Eye (tissue), 1 donor: Measurements from ENCODE around the gene GON4L.
A peak's percentile ranks its signal among the peaks of the same experiment; 100 is the strongest.
"Not testable (repeated sequence)": the region's sequence is repeated elsewhere in the genome, so short reads cannot be mapped to it uniquely, and the experiment has no call there.

ENCODE experiments used
- DNase-seq: peaks from one replicate; pipeline ENCODE4 v3.0.0-alpha.2; 2015

The GON4L gene

GRCh38 chr1:155745284-155746228, 111.5 kb downstream of the GON4L start:
- DNase-seq: peak; percentile 97

GRCh38 chr1:155744711-155745283, 112.2 kb downstream of the GON4L start:
- no peak for DNase-seq

GRCh38 chr1:155741908-155742307, 115.1 kb downstream of the GON4L start:
- DNase-seq: no peak

DNA sequence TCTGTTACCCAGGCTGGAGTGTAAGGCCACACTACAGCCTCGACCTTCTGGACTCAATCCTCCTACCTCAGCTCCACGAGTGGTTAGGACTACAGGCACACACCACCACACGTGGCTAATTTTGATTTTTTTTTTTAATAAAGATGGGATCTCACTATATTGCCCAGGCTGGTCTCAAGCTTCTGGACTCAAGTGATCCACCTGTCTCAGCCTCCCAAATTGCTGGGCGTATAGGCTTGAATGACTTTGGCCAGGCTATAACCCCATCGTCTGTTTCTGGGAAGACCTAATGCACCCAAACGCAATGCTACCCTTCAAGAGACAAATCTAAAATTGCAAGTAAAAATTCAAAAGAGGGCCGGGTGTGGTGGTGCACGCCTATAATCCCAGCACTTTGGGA, 116.0 kb downstream of the GON4L start:
- DNase-seq: no peak

DNA sequence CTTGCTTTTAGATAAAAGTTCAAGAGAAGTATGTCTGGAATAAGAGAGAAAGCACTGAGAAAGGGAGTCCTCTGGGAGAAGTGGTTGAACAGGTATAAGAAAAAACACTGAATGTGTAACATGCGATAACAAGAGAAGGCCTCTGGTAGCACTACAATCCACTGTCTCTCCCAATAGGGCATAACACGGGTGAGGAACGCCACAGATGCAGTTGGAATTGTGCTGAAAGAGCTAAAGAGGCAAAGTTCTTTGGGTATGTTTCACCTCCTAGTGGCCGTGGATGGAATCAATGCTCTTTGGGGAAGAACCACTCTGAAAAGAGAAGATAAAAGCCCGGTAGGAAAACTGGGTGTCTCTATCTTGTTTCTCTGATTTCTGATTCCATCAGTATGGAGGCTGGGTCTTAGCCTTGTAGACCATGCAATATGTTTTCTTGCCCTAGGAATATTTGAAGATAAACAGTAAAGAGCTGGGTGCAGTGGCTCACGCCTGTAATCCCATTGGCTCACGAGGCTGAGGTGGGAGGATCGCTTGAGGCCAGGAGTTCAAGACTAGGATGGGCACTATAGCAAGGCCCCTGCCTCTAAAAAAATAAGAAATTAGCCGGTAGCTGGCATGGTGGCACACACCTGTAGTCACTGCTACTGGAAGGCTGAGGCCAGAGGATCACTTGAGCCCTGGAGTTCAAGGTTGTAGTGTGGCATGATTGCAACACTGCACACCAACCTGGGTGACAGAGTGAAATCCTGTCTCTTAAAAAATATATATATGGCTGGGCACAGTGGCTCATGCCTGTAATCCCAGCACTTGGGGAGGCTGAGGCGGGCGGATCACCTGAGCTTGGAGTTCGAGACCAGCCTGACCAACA, 127.7 kb downstream of the GON4L start:
- peak; percentile 84 for DNase-seq

DNA sequence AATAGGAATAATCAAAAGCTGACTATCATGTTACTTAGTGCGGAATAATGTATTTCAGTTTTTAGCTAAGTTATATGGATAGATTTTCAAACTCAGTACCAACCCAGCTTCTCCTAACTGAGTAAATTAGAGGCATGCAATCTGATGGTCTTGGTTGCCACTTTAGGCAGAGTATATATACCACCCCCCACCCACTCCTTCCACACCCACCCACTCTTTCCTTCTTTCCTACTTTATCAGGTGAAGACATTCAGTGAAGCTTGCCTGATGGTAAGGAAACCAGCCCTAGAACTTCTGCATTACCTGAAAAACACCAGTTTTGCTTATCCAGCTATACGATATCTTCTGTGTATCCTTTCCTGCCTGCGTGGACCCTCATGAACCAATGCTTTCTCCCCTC, 131.9 kb downstream of the GON4L start:
- no peak for DNase-seq

GRCh38 chr1:155719703-155720102, 137.3 kb downstream of the GON4L start:
- DNase-seq: no peak

GRCh38 chr1:155718524-155719115, 138.4 kb downstream of the GON4L start:
- DNase-seq: peak; percentile 10

- DNase-seq: no peak
Measured at GRCh38 chr1:155717041-155717440, 140.0 kb downstream of the GON4L start.

DNA sequence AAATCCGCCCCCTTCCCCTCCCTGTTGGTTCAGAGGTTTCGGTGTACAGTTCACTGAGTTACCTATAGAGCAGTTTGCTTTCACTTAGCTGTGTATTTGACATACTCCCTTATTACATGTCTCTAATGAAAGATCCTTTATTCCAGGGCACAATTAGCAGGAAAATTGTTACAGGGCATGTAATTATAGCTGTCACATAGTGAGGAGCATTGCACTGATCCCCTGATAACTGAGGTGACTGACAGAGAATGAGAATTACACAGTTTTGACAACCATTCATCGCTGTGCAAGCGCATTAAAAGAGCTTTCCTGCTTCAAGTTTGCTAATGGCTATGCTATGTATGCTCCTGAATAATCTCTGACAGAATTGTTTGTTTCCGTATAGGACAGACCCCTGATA, 141.2 kb downstream of the GON4L start:
- DNase-seq: no peak

DNA sequence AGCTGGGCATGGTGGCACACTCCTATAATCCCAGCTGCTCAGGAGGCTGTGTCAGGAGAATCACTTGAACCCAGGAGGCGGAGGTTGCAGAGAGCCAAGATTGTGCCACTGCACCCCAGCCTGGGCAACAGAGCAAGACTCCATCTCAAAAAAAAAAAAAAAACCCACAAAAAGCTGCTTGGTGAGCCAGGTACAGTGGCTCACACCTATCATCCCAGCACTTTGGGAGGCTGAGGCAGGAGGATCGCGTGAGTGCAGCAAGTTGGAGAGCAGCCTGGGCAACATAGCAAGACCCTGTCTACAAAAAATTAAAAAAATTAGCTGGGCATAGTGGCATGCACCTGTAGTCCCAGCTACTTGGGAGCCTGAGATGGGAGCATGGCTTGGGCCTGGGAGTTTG, 142.0 kb downstream of the GON4L start:
- DNase-seq: not testable (repeated sequence)

DNA sequence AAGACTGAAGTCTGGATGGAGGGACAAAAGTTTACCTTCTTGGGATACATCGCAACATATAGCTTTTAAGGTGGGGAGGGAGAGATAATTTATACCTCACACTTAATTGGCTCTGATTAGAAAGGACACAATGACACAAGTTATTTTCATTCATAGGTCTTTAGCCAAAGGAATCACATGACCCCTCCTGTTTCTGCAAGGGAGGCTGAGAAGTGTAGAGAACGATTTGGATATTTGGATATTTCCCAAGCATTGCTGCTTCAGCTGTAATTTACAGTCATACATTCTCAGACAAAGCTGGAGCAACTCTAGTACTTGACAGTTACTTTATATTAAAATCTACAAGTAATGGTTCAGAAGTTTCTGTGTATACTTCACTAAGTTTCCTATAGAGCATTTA, 143.9 kb downstream of the GON4L start:
- no peak for DNase-seq

- not testable (repeated sequence) for DNase-seq
Measured at GRCh38 chr1:155712636-155713035, 144.4 kb downstream of the GON4L start.

GRCh38 chr1:155711457-155711856, 145.6 kb downstream of the GON4L start:
- DNase-seq: not testable (repeated sequence)

GRCh38 chr1:155709391-155709790, 147.6 kb downstream of the GON4L start:
- no peak for DNase-seq

- no peak for DNase-seq
Measured at GRCh38 chr1:155706139-155706538, 150.9 kb downstream of the GON4L start.

GRCh38 chr1:155704414-155704813, 152.6 kb downstream of the GON4L start:
- not testable (repeated sequence) for DNase-seq

DNA sequence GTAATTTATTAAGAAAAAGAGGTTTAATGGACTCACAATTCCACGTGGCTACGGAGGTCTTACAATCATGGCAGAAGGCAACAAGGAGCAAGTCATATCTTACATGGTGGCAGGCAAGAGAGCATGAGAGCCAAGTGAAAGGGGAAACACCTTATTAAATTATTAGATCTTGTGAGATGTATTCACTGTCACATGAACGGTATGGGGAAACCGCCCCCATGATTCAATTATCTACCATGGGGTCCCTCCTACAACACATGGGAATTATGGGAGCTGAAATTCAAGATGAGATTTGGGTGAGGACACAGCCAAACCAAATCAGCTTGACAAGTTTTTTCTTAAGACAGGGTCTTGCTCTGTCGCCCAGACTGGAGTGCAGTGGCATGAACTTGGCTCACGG, 153.8 kb downstream of the GON4L start:
- DNase-seq: no peak

GRCh38 chr1:155701675-155702074, 155.3 kb downstream of the GON4L start:
- DNase-seq: not testable (repeated sequence)
